ENCODE results near the gene ABCD3.

- TF ChIP-seq EZH2phosphoT487 (IDR thresholded peaks at IDR 0.05; ENCODE audit: borderline replicate concordance) (no peak), CTCF (conservative IDR thresholded peaks at IDR 0.05; ENCODE audit: low read length) (no peak)
Measured at GRCh38 chr1:94382201-94382600, 36.0 kb upstream of the ABCD3 start.
